Naive thymus-derived CD8-positive, alpha-beta T cell (primary cell): ENCODE data around the gene ANKLE1. TPM values are rescaled to one million over a fixed set of nuclear protein-coding genes. Genes with fewer than 3 reads are reported as not detected.

Experiments
- ATAC-seq, 2 donors: fragments of 150-1000 bp; cut with Tn5 transposase in 1 of 2; sonication (Bioruptor Pico), chemical (Tn5 transposase) in 1 of 2; 1 replicate in 1 of 2; 2 replicates in 1 of 2; pipeline ENCODE4 v1.10.0; 2021; ENCODE audit warnings: mild to moderate bottlenecking in 2 of 2, moderate library complexity in 2 of 2
- POLR2A ChIA-PET: fragments of 350-600 bp; sonication (Branson Sonifier 250); formaldehyde crosslinking; loops from one replicate; lab custom pipeline; 2021; ENCODE audit warnings: antibody characterized with exemption; lab: Charles Lee
- DNase-seq, 10 donors: peaks; one replicate each; pipeline versions ENCODE4 v3.0.0 to v3.0.0-alpha.2; 2020 to 2022
- H3K27ac Mint-ChIP-seq, 10 donors: one replicate each; pipeline ENCODE4 v1.8.0; 2020 to 2022; ENCODE audit warnings: mild to moderate bottlenecking in 10 of 10, mixed read lengths in 10 of 10, moderate library complexity in 4 of 10, inconsistent platforms in 1 of 10
- H3K27me3 Mint-ChIP-seq, 5 donors: one replicate each; pipeline ENCODE4 v1.8.0; 2021 to 2022; ENCODE audit warnings: mixed read lengths in 5 of 5
- H3K36me3 Mint-ChIP-seq, 3 donors: one replicate each; pipeline ENCODE4 v1.8.0; 2020 to 2022; ENCODE audit warnings: mixed read lengths in 3 of 3, mild to moderate bottlenecking in 2 of 3, inconsistent platforms in 1 of 3
- H3K4me1 Mint-ChIP-seq, 4 donors: one replicate each; pipeline ENCODE4 v1.8.0; 2021 to 2022; ENCODE audit warnings: mixed read lengths in 4 of 4
- H3K4me3 Mint-ChIP-seq, 10 donors: one replicate each; pipeline ENCODE4 v1.8.0; 2020 to 2022; ENCODE audit warnings: mild to moderate bottlenecking in 10 of 10, mixed read lengths in 10 of 10, moderate library complexity in 6 of 10, inconsistent platforms in 1 of 10
- H3K9me3 Mint-ChIP-seq, 9 donors: one replicate each; pipeline ENCODE4 v1.8.0; 2020 to 2022; ENCODE audit warnings: mixed read lengths in 9 of 9, mild to moderate bottlenecking in 3 of 9, inconsistent platforms in 1 of 9, moderate library complexity in 1 of 9
- polyA plus RNA-seq, 3 donors: library from polyadenylated mRNA; unstranded; fragments of 300-500 nt; fragmentation: Illumina TruSeq; gene quantifications; one replicate each; pipeline ENCODE4 v1.2.3, GENCODE V29; 2021
- total RNA-seq, 8 experiments: library from RNA in 2 of 8; stranded (reverse) in 2 of 8; gene quantifications; one replicate each; pipeline ENCODE4 v1.2.3 and lab custom pipeline; 2021 to 2026

Gene ANKLE1
- total and polyA plus RNA-seq, 5 experiments from 2014 or later = 0.05 to 3.4 (median 1.4) TPM

DNA sequence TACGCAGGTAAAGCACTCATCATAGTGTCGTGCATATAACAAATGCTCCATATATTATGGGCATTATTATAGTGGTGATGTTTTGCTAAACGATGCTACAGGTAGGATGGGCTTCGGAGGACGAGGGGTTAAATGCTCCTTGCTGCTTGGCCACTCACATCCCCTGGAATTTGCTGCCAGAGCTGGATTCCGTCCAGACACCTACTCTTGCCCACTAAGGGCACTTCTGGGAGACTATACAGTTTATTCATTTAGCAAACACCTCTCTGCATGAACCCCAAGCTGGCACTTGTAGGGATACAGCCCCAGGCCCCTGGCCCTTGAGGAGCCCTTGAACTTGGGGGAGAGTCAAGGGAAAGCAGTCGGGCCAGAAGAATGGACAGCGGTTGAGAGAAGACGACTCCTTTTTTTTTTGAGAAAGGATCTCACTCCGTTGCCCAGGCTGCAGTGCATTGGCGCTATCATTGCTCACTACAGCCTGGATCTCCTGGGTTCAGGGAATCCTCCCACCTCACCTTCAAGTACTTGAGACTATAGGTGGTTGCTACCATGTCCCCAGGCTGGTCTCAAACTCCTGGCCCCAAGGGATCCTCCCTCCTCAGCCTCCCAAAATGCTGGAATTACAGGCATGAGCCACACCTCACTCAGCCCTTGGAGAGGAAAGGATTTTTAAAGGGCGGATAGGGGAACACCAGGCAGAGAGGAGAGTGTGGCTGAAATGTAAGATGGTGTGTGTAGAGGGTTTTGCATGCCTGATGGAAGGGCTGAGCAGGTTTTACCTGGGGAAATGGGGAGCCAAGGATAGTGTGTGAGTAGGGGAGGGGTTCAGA lies 22.9 kb downstream of the ANKLE1 start:
- H3K4me3 Mint-ChIP-seq = peak overlapping the region; percentile 64 to 94 (median 90)
- ATAC-seq (no peak), DNase-seq (no peak)
- H3K27ac Mint-ChIP-seq = peak overlapping the region; percentile 41 to 96 (median 89)
- POLR2A ChIA-PET = interaction anchor here (0.7 to 2.8 kb wide), 20 partner anchors 10 to 793 kb away, joined by 3 to 16 read pairs (median 4); partner anchors contain the start of genes ANO8, BABAM1, MVB12A and USE1
- H3K36me3 Mint-ChIP-seq = peaks cover 0 to 4% (median 0%) of the 10 kb centered on the region in 3 donors
- H3K4me1 Mint-ChIP-seq = peaks cover 23 to 63% (median 49%) of the 10 kb centered on the region in 4 donors
- H3K27me3 Mint-ChIP-seq = no peaks in the 10 kb centered on the region
- H3K9me3 Mint-ChIP-seq = no peaks in the 10 kb centered on the region

DNA sequence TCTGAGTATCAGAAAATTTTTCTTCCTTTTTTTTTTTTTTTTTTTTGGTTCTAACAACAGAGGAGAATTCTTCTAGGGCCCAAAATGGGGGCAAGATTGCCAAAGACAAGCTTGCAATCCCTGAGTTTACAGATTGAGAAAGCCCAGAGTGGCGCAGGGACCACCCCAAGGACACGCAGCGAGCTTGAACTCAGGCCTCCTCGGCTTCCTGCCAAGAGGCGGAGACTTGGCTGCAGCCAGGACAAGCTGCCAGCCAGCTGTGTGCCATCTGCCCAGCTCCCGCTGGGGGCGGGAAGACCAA lies 23.5 kb downstream of the ANKLE1 start:
- Mint-ChIP-seq H3K27ac (peak overlapping the region; percentile 41 to 96 (median 92)), H3K4me1 (peaks cover 25 to 64% (median 53%) of the 10 kb centered on the region in 4 donors), H3K27me3 (no peaks in the 10 kb centered on the region), H3K36me3 (no peaks in the 10 kb centered on the region), H3K9me3 (no peaks in the 10 kb centered on the region), H3K4me3 (peak overlapping the region; percentile 82 to 94 (median 91))
- POLR2A ChIA-PET = interaction anchor here (0.7 to 2.8 kb wide), 16 partner anchors 10 to 792 kb away, joined by 3 to 16 read pairs (median 5); partner anchors contain the start of genes ANO8, BABAM1, MVB12A and USE1
- no peak for DNase-seq
- ATAC-seq = no peak

DNA sequence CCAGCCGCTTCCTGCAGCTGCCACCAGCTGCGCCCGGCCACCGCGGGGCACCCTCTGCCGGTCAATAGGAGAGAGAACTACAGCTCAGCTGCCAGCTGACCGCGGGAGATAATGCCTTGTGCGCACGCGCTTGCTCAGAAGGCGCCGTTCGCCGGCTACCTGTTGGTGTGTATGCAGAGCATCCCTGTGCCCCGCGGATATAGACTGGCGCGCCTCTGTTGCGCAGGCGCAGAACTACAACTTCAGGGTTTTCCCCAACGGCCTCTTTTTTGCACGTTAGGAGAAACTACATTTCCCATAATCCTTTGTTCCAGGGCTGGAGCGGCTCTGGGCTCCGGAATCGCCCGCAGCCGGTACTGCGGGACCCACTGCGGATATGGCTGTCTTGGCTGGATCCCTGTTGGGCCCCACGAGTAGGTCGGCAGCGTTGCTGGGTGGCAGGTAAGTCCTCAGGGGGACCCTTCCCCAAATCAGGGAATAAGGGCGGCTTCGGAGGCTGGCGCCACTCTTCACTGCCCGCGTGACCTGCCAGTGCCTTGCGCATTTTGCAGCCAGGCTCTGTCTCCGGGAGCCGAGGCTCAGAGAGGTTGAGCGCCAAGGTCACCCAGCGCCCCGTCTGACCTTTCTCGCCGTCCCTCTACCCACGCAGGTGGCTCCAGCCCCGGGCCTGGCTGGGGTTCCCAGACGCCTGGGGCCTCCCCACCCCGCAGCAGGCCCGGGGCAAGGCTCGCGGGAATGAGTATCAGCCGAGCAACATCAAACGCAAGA lies 24.0 kb downstream of the ANKLE1 start, which contains the start of gene MRPL34:
Gene MRPL34 (plus strand): TSS at position 356 of the 768 bp plus-strand sequence. CDS start 21 bp downstream, at position 377.
- Mint-ChIP-seq H3K4me1 (peaks cover 29 to 64% (median 59%) of the 10 kb centered on the region in 4 donors), H3K27me3 (no peaks in the 10 kb centered on the region), H3K27ac (peak within 1 kb of the TSS; percentile 41 to 96 (median 93)), H3K4me3 (peak within 1 kb of the TSS; percentile 82 to 94 (median 91)), H3K9me3 (no peaks in the 10 kb centered on the region), H3K36me3 (no peaks in the 10 kb centered on the region)
- peak; percentile 84 to 98 (median 93) for DNase-seq
- peak; percentile 59 to 63 for ATAC-seq
- POLR2A ChIA-PET = interaction anchor here (0.7 to 2.8 kb wide), 20 partner anchors 10 to 792 kb away, joined by 3 to 16 read pairs (median 4); partner anchors contain the start of genes ANO8, BABAM1, MVB12A and USE1

DNA sequence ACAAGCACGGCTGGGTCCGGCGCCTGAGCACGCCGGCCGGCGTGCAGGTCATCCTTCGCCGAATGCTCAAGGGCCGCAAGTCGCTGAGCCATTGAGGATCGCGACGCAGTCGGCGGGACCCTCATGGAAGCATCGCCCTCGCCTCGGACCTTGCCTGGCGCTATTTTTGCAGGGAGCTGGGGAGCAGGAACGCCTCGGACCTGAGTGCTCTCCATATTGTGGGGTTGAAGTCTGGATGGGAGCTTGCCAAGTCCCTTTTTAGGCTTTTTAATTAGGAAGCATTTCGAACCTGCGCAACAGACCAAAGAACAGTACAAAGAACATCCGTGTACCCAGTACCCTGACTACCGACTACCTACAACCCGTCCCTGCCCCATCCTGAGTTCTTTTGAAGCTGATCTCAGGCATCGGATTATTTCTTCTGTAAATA lies 24.6 kb downstream of the ANKLE1 start:
- H3K4me3 Mint-ChIP-seq = peak overlapping the region; percentile 82 to 94 (median 91)
- peaks cover 30 to 67% (median 63%) of the 10 kb centered on the region in 4 donors for H3K4me1 Mint-ChIP-seq
- H3K27ac Mint-ChIP-seq = peak overlapping the region in 9 of 10 donors; percentile 69 to 94 (median 93)
- ATAC-seq (no peak), DNase-seq (no peak)
- POLR2A ChIA-PET = interaction anchor here (0.7 to 2.8 kb wide), 9 partner anchors 9 to 1857 kb away, joined by 4 to 10 read pairs (median 4); partner anchors contain the start of gene BABAM1
- H3K27me3 Mint-ChIP-seq = no peaks in the 10 kb centered on the region
- peaks cover 0 to 1% (median 0%) of the 10 kb centered on the region in 3 donors for H3K36me3 Mint-ChIP-seq
- no peaks in the 10 kb centered on the region for H3K9me3 Mint-ChIP-seq

DNA sequence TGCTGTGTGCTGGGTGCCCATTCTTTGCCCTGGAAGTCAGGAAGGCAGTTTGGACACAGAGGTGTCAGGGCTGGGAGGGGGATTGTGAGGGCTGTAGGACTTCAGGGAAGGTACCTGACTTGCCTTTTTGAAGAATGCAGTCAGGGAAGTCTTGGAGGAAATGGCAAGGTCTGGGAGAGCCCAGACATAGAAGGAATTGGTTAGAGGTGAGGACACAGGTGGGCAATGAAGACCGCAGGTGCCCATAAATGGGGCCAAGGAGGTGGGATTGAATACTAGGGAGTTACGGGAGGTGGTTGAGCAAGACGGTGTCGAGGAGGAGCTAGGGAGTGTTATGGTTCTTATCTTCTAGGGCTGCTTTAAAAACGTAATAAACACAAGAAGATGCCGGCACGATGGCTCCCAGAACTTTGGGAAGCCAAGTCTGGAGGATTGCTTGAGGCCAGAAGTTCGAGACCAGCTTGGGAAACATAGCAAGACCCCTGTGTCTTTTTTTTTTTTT lies 26.2 kb downstream of the ANKLE1 start:
- H3K4me3 Mint-ChIP-seq = peak overlapping the region; percentile 27 to 94 (median 57)
- POLR2A ChIA-PET = interaction anchor here (0.6 to 2.3 kb wide), 5 partner anchors 16 to 177 kb away, joined by 3 to 21 read pairs (median 4); partner anchors contain the start of gene MVB12A
- H3K9me3 Mint-ChIP-seq = no peaks in the 10 kb centered on the region
- peak overlapping the region in 7 of 10 donors; percentile 24 to 79 (median 74) for H3K27ac Mint-ChIP-seq
- no peaks in the 10 kb centered on the region for H3K27me3 Mint-ChIP-seq
- H3K4me1 Mint-ChIP-seq = peaks cover 31 to 67% (median 63%) of the 10 kb centered on the region in 4 donors
- DNase-seq = no peak
- no peak for ATAC-seq
- H3K36me3 Mint-ChIP-seq = peaks cover 0 to 7% (median 0%) of the 10 kb centered on the region in 3 donors

DNA sequence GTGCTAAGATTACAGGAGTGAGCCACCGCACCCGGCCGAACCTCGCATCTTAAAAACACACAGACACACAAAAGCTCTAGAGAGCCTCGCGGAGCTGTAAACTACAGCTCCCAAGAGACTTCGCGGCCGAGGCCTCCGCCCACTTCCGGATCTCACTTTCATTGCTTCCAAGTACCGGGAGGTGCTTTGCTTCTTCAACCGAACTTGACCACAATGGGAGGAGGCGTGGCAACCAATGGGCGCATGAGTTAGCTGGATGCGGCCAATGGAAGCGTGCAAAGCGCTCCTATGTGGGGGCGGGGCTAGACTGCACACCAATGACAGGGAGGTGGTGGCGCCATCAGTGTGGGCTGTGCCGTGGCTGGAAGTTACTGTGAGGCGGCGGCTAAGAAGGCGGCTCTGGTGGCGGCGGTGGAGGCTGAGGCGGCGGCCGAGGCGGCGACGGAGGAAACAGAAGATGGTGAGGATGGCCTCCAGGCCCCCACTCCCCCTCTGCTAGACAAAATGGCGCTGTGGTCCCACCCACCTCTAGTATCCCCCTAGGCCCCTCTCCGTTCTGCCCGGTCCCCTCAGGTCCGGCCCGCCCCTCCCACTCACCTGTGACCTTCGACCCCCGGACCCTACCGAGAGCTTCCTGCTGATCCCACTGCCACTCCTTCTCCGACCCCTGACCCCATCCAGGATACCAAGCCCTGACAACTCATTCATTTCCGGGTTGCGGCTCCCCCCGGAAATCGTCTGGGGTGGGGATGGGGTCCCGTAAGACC lies 27.7 kb downstream of the ANKLE1 start, which contains the start of gene DDA1:
Gene DDA1 (plus strand): TSS at position 366 of the 767 bp plus-strand sequence. CDS start 92 bp downstream, at position 458.
- Mint-ChIP-seq H3K27me3 (no peaks in the 10 kb centered on the region), H3K27ac (peak within 1 kb of the TSS; percentile 87 to 98 (median 95)), H3K9me3 (no peaks in the 10 kb centered on the region), H3K4me1 (peaks cover 28 to 56% (median 54%) of the 10 kb centered on the region in 4 donors), H3K36me3 (peaks cover 0 to 16% (median 0%) of the 10 kb centered on the region in 3 donors), H3K4me3 (peak within 1 kb of the TSS; percentile 93 to 100 (median 98))
- DNase-seq (peak; percentile 92 to 100 (median 99)), ATAC-seq (peak; percentile 82 to 88)
- POLR2A ChIA-PET = interaction anchor here (0.5 to 2.3 kb wide), 21 partner anchors 8 to 1799 kb away, joined by 3 to 36 read pairs (median 4); partner anchors contain the start of genes ANO8, BABAM1, HAUS8 and MVB12A

DNA sequence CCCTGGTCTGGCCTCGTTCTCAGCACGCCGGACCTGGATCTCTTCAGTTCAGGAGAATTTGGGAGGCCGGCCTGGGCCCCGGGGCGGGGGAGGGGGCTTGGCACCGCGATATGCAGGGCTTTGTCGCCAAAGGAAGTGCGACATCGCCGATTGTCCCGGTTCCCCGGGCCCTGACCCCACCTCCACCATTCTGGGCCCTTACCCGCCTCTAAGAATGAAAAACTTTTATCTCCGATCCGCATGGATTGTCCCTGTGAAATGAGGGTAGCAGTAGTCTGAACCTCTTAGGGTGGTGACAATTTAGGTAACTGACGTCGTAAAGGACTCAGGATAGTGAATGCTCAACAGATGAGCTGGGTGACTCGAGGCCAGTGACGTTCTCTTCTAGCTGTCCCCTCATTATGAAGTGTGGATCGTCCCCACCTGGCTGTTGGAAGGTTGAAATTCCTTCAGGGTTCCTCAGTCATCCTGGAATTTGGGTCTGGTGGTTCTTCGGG lies 28.3 kb downstream of the ANKLE1 start:
- ATAC-seq (no peak), DNase-seq (peak in 1 of 10 donors; percentile 34)
- Mint-ChIP-seq H3K36me3 (peaks cover 0 to 19% (median 0%) of the 10 kb centered on the region in 3 donors), H3K4me1 (peaks cover 24 to 50% (median 48%) of the 10 kb centered on the region in 4 donors), H3K4me3 (peak overlapping the region; percentile 93 to 100 (median 98)), H3K27ac (peak overlapping the region; percentile 80 to 98 (median 95)), H3K9me3 (no peaks in the 10 kb centered on the region), H3K27me3 (no peaks in the 10 kb centered on the region)
- POLR2A ChIA-PET = interaction anchor here (1.2 to 2.1 kb wide), 5 partner anchors 11 to 234 kb away, joined by 3 to 36 read pairs (median 5); partner anchors contain the start of genes ANO8, BABAM1, HAUS8 and MYO9B

DNA sequence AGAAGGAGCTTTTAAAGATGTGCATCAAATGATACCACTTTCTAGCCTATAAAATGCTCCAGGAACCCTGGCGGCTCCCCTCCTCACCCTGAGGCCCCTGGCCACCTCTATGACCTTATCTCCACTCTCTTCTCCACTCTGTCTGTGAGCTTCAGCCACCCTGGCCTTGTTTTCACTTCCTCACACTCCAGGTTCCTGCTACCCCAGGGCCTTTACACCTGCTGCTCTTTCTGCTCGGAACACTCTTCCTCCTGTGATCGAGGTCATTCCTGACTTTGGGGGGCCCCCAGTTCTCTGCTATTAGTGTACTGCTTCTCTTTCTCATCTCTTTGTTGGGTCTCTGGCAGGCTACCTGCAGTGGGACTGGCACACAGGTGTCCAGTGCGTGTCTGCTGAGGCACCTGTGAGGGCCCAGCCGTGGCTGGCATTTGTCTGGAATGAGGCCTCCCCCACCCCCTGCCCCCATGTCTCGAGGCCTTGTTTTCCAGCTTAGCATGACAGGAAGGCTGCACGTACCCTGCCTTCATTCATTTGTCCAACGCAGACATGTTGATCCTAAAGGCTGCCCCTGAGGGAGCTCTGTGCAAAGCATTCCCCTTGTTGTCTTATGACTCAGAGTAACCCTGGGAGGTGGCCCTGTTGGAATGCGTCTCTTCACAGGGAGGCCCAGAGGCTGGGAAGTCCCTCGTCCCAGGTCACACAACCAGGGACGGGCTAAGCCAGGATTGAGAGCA lies 29.9 kb downstream of the ANKLE1 start:
- Mint-ChIP-seq H3K4me3 (peak overlapping the region; percentile 38 to 100 (median 58)), H3K4me1 (peaks cover 25 to 44% (median 38%) of the 10 kb centered on the region in 4 donors), H3K9me3 (no peaks in the 10 kb centered on the region), H3K27ac (peak overlapping the region in 6 of 10 donors; percentile 19 to 87 (median 76)), H3K36me3 (peaks cover 0 to 33% (median 6%) of the 10 kb centered on the region in 3 donors), H3K27me3 (no peaks in the 10 kb centered on the region)
- POLR2A ChIA-PET = no interaction called here
- ATAC-seq (no peak), DNase-seq (no peak)

DNA sequence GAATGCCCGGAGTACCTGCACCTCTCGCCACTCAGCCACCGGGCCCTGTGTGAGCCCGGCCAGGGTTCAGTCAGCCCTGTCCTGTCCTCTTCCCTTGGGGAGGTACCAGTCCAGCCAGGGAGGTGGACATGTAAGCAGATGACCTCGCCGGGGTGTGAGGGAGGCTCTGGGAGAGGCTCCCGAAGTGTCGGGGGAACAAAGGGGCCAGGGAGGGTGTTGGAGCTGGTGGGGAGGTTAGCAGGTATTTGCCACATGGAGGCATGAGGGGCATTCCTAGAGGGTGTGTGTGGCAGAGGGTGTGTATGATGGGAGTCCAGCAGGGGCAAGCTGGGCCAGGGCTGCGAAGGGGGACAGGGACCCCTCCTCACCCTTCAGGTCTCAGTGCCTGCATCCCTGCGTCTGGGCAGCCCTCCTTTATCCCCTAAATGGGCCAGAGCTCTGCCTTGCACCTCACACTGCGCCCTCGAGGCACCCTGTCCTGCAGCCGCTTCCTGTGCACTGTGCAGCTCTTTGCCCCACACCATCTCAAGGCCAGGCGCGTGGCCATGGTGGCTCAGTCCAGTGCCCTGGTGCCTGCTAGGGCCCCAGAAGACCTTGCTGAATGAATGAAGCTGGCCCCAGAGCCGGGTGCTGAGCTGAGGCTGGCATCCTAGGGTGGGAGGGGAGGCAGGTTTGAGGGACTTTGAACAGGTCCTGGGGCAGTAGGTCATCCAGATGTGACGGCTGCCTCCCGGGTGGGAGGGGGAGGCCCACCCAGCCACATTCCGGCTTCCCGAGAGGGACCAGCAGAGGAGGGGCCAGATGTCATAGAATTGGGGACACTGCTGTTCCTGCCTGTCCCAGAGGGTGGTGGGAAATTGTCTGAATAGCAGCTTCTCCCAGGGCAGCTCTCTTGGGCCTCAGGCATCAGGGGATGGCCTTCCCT lies 30.8 kb downstream of the ANKLE1 start:
- no peak for DNase-seq
- Mint-ChIP-seq H3K4me3 (no peak overlapping the region), H3K36me3 (peaks cover 0 to 41% (median 6%) of the 10 kb centered on the region in 3 donors), H3K27ac (peak overlapping the region in 3 of 10 donors; percentile 20 to 79 (median 49)), H3K27me3 (no peaks in the 10 kb centered on the region), H3K9me3 (no peaks in the 10 kb centered on the region), H3K4me1 (peaks cover 25 to 39% (median 35%) of the 10 kb centered on the region in 4 donors)
- ATAC-seq = no peak
- POLR2A ChIA-PET = no interaction called here
